ENCODE data around the gene CAMTA1. TPM values are rescaled to one million over a fixed set of nuclear protein-coding genes. Genes with fewer than 3 reads are reported as not detected.

Gene CAMTA1
- total and polyA plus RNA-seq, 9 of the 15 experiments (the other 6 are each of a cell fraction or from before 2014, with no cell fraction given): 43.9 to 161 (median 65.9) TPM

DNA sequence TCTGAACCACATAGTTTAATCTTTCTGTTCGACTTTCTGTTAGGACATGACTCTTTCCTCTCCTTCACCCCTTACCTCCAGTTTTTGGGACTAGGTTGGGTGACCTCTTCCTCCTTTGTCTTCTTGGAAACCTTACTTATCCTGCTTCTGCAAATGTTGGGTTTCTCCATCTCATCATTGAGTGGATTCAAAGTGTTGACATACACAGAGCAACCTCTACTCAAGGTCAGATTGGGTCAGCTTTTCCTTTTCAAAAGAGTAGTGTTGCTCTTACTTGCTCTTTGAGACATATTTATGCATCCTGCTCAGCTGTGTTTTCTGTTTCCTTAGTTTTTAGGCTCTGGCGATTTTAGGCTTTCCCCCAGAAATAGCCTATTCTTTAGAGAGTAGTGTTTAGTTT, 3.7 kb downstream of the CAMTA1 start (continued):
- TF ChIP-seq MECOM (CRISPR knock-in tag; IDR thresholded peaks at IDR 0.05) (no peak), SMAD4 (CRISPR knock-in tag; conservative IDR thresholded peaks at IDR 0.05) (no peak), MTF1 (CRISPR knock-in tag; IDR thresholded peaks at IDR 0.05; ENCODE audit: borderline replicate concordance) (no peak), ZBTB2 (IDR thresholded peaks at IDR 0.05) (no peak), MAX (CRISPR knock-in tag; IDR thresholded peaks at IDR 0.05) (no peak), CHD4 (IDR thresholded peaks at IDR 0.05; ENCODE audit: insufficient read depth, insufficient replicate concordance, low read depth, low read length, poor library complexity, severe bottlenecking) (no peak), CREBBP (IDR thresholded peaks at IDR 0.05; ENCODE audit: low read depth, low read length) (no peak), SMARCA5 (IDR thresholded peaks at IDR 0.05) (no peak), ESRRA (IDR thresholded peaks at IDR 0.05; ENCODE audit: borderline replicate concordance, low read depth) (peak; percentile 86), HDAC1 (IDR thresholded peaks at IDR 0.05) (peak in 1 of 2 experiments; percentile 50; a peak in 1 of 4 replicates), EP400 (IDR thresholded peaks at IDR 0.05) (no peak), MCM5 (IDR thresholded peaks at IDR 0.05; ENCODE audit: low read depth) (no peak), RBM34 (IDR thresholded peaks at IDR 0.05; ENCODE audit: borderline replicate concordance, insufficient read depth, low read length) (no peak), CCNT2 (IDR thresholded peaks at IDR 0.05; ENCODE audit: borderline replicate concordance, extremely low read depth, insufficient read length, low read depth, low read length) (no peak), TFAP4 (CRISPR knock-in tag; IDR thresholded peaks at IDR 0.05; ENCODE audit: borderline replicate concordance) (no peak), FOXK2 (conservative IDR thresholded peaks at IDR 0.05 in 1 of 2, IDR thresholded peaks at IDR 0.05 in 1 of 2; ENCODE audit: low read depth in 2 of 2) (no peak), ZNF212 (CRISPR knock-in tag; IDR thresholded peaks at IDR 0.05) (no peak), ZNF449 (CRISPR knock-in tag; IDR thresholded peaks at IDR 0.05) (no peak), RCOR1 (IDR thresholded peaks at IDR 0.05; ENCODE audit: borderline replicate concordance in 1 of 2, low read depth in 2 of 2, low read length in 2 of 2) (peak in 1 of 2 experiments; percentile 29; a peak in 1 of 4 replicates), HES1 (IDR thresholded peaks at IDR 0.05; ENCODE audit: low read depth) (no peak), FUS (optimal IDR thresholded peaks at IDR 0.05; ENCODE audit: low read depth, low read length) (no peak), ZNF134 (CRISPR knock-in tag; conservative IDR thresholded peaks at IDR 0.05) (no peak), CBFA2T2 (conservative IDR thresholded peaks at IDR 0.05) (no peak)
- TF ChIP-seq, protein P1, sequence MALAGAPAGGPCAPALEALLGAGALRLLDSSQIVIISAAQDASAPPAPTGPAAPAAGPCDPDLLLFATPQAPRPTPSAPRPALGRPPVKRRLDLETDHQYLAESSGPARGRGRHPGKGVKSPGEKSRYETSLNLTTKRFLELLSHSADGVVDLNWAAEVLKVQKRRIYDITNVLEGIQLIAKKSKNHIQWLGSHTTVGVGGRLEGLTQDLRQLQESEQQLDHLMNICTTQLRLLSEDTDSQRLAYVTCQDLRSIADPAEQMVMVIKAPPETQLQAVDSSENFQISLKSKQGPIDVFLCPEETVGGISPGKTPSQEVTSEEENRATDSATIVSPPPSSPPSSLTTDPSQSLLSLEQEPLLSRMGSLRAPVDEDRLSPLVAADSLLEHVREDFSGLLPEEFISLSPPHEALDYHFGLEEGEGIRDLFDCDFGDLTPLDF (CRISPR knock-in tag; IDR thresholded peaks at IDR 0.05): no peak
